Measurements from ENCODE around the gene PDGFB.

The PDGFB gene

DNA sequence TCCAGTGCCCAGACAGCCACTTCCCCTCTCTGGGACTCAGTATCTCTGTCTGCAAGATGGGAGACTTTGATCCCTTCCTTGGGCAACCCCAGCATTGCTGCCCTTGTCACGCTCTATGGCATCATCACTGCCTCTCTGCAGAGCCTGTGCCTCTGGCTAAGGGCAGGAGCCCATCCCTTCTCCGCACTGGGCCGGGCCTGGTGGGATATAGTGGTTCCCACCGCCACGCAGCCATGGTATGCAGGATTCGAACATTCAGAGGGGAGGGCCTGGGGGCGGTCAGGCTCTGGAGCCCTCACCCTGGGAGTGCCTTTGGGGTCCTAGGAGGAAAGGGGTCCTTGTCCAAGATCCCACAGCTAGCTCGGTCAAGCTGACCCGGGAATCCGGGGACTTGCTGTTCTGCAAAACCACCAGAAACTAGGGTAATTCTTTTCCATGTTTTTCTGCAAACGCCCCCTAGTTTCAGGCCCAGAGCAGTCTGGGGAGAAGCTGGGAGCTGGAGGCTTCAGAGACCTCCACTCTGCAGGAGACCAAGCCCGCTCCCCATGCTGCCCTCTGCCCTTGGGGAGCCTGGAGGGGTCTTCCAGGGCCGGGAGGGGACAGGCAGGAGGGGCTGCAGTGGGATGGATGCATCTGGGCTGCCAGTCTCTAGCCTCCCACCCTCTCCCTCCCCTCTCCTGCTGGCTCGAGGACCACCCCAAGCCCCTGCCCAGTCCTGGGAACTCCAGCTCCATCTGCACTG is 67.9 kb downstream of the PDGFB start:
- no peaks in the 10 kb centered on the region for H3K27me3 Mint-ChIP-seq
- peaks cover 42% of the 10 kb centered on the region for H3K4me1 Mint-ChIP-seq
- no peaks in the 10 kb centered on the region for H3K36me3 Mint-ChIP-seq
- H3K4me3 Mint-ChIP-seq, result no peak overlapping the region
- no peaks in the 10 kb centered on the region for H3K9me3 Mint-ChIP-seq
- no peak overlapping the region for H3K27ac Mint-ChIP-seq

DNA sequence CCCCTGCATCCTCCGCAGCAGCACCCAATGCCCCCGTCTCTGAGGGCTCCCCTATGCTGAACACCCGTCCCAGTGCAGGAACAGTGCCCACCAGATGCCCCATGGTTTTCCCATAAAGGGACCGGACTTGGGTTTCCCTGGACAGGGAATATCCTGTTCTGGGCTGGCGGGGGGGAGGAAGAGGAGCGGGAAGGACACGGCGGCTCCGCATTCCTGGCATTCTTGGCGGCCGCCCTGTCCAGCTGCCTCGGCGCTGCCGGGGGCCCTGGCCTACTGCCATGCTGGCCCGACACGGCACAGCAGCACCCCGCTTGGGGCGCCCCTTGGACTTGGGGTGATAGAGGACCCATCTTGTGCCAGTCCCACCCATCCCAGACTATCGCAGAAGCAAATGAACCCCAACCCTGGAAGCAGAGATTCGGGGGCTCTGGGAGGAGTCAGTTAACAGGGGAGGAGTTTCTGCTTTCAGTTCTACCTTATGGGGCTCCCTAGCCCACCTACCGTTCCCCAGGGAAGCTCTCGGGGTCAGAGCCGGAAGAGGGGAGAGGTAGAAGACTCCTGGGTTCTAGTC is 68.6 kb downstream of the PDGFB start:
- Mint-ChIP-seq H3K4me3 (no peak overlapping the region), H3K4me1 (peaks cover 49% of the 10 kb centered on the region), H3K9me3 (no peaks in the 10 kb centered on the region), H3K27me3 (no peaks in the 10 kb centered on the region), H3K36me3 (no peaks in the 10 kb centered on the region), H3K27ac (no peak overlapping the region)

DNA sequence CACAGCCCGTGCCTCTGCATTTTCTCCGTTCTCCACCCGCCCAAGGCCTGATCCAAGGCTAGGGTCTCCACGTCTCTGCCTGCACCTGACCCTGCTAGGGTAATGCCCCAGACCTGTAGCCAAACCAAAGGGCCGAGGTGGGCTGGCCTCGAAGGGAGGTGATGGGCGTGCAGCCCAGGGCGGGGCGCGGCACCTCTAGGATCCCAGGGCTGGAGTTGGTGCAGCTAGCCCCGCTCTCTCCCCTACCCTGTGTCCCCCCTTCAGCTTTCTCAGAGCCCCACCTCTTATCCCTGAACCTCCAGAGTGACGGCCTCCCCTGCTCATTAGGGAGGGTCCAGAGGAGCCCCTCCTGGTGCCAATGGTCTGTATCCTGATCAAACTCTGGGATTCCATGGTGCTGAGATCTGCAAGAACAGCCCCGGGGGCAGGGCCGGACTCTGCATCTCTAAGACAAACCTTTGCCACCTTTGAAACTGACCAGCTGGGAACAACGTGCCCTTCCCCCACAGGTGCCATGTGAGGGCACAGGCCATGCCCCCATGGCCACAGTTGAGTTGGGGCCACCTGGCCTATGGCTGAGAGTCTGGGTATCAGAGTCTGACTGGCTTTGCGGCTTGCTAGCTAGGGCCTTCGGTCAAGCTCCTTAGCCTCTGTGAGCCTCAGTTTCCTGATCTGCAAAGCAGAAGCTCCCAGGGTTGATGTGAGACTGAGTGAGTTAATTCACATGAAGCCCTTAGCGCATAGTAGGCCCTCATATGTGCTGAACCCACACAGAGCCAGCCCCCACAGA is 69.2 kb downstream of the PDGFB start:
- no peak overlapping the region for H3K27ac Mint-ChIP-seq
- no peaks in the 10 kb centered on the region for H3K36me3 Mint-ChIP-seq
- peaks cover 56% of the 10 kb centered on the region for H3K4me1 Mint-ChIP-seq
- H3K9me3 Mint-ChIP-seq, result no peaks in the 10 kb centered on the region
- H3K4me3 Mint-ChIP-seq, result no peak overlapping the region
- no peaks in the 10 kb centered on the region for H3K27me3 Mint-ChIP-seq

DNA sequence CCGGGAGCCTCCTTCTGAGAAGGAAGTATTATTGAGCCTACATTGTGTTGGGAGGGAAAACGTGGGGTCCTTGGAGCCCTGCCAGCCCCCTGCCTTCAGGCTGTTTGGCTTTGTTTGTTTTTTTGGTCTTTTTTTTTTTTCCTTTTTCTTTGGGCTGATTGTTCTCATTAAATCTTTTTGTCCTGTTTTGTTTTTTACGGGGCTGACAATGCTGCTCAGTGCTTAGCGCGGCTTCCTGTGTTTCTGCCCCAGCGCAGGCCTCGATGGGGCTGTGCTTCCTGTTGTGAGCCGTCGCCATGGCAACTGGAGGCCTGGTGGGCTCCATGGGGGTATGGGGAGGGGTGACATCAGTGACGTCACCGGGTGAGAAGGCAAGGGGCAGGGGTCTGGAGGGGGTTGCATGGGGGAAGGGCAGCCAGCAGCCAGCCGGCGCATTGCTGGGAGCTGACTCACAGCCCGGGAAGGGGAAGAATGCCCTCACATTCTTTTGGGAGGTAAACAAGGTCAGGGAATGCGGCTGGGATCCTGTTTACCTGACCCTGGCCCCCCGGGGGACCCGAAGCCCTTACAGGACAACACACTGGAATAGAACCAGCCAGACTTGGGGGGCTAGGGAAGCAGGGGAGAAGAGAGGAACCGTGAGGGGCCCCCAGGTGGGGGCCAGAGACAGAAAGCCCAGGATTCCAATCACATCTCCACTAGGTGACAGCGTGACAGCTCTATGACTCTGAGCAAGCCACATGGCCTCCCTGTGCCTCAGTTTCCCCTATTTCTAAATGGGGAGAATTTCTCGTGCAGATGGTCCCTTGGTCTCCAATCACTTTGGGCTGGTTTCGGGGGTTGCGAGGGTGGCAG is 70.1 kb downstream of the PDGFB start:
- peaks cover 57% of the 10 kb centered on the region for H3K4me1 Mint-ChIP-seq
- H3K4me3 Mint-ChIP-seq, result peak overlapping the region; percentile 70
- peak overlapping the region; percentile 68 for H3K27ac Mint-ChIP-seq
- H3K27me3 Mint-ChIP-seq, result no peaks in the 10 kb centered on the region
- no peaks in the 10 kb centered on the region for H3K9me3 Mint-ChIP-seq
- no peaks in the 10 kb centered on the region for H3K36me3 Mint-ChIP-seq

DNA sequence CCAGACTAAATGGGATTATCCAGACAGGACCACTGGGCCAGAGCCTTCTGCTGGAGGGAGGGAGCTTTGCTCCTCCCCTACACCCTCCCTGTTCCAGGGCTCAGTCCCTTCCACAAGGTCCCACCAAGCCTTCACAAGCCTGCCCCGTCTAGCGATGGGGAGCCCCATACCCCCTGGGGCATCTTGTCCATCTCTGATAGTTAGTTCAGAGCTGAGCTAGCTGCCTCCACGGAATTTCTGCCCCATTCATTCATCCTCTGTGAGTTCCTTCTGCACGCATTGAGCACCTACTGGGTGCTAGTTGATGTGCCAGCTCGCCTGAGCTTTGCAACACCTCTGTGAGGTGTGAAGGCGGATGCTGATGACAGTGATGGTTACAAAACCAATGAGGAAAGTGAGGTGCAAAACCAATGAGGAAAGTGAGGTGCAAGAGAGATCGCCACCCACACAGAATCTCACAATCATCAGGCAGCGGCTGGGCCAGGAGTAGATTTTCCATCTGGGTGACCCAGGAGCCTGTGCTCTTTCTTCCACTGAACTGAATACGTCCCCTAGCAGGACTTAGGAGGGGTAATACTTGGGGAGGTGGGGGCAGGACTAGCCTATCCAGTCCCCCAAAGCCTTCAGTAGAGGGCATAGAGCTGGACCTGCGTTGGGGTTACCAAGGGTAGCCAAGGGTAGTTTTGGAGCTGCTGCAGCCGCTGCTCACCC is 70.8 kb downstream of the PDGFB start:
- H3K27me3 Mint-ChIP-seq, result no peaks in the 10 kb centered on the region
- H3K27ac Mint-ChIP-seq, result peak overlapping the region; percentile 71
- peaks cover 57% of the 10 kb centered on the region for H3K4me1 Mint-ChIP-seq
- H3K9me3 Mint-ChIP-seq, result no peaks in the 10 kb centered on the region
- H3K4me3 Mint-ChIP-seq, result peak overlapping the region; percentile 70
- H3K36me3 Mint-ChIP-seq, result no peaks in the 10 kb centered on the region
